Measurements from ENCODE around the gene TUBGCP6.
A peak's percentile ranks its signal among the peaks of the same experiment; 100 is the strongest.
"Not testable (repeated sequence)": the region's sequence is repeated elsewhere in the genome, so short reads cannot be mapped to it uniquely, and the experiment has no call there.

The TUBGCP6 gene

GRCh38 chr22:50170453-50171318, 74.1 kb downstream of the TUBGCP6 start, which contains the start of gene PANX2:
TSS of gene PANX2 (plus strand) at chr22:50170731. CDS start at chr22:50170731, 0 bp downstream.
- no peak for DNase-seq (ENCODE audit: low read depth in 2 of 3, low spot score in 1 of 3)

GRCh38 chr22:50169774-50170341, 75.0 kb downstream of the TUBGCP6 start:
- DNase-seq (ENCODE audit: low read depth in 2 of 3, low spot score in 1 of 3) = peak in 2 of 3 donors; percentile 42 to 50

DNA sequence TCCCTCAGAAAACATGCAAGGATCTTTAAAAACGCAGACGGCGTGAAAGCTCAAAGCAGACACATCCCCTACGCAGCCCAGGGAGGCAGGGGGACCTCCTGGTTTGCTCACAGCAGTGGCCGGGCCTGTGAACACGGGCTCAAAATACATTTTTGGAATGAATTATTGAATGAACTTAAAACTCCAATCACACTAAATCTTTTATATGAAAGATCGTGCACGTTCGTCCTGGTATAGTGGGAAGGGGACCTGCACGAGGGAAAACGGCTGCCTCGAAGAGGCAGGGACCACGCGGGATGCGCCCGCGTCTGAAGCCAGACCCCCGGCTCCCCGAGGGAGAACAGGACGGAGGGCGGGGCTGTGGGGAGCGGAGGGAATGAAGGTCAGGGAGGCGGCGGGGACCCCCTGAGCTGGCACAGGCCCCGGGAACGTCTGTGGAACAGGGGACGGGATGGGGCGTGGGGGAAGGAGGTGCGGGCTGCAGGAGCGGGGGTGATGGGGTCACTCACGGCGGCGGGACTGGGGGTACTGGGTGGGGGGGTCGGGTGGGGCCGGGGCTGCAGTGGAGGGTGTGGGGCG, 75.6 kb downstream of the TUBGCP6 start:
- DNase-seq (ENCODE audit: low read depth in 2 of 3, low spot score in 1 of 3) = no peak

GRCh38 chr22:50168490-50169180, 76.2 kb downstream of the TUBGCP6 start:
- not testable (repeated sequence) for DNase-seq (ENCODE audit: low read depth in 2 of 3, low spot score in 1 of 3)

GRCh38 chr22:50167689-50168489, 76.9 kb downstream of the TUBGCP6 start:
- no peak for DNase-seq (ENCODE audit: low read depth in 2 of 3, low spot score in 1 of 3)
